ENCODE results near the gene PHF20. TPM values are rescaled to one million over a fixed set of nuclear protein-coding genes. Genes with fewer than 3 reads are reported as not detected.

Gene PHF20
- total RNA-seq, 2 donors from 2014 or later: 60.4 to 88.6 TPM

DNA sequence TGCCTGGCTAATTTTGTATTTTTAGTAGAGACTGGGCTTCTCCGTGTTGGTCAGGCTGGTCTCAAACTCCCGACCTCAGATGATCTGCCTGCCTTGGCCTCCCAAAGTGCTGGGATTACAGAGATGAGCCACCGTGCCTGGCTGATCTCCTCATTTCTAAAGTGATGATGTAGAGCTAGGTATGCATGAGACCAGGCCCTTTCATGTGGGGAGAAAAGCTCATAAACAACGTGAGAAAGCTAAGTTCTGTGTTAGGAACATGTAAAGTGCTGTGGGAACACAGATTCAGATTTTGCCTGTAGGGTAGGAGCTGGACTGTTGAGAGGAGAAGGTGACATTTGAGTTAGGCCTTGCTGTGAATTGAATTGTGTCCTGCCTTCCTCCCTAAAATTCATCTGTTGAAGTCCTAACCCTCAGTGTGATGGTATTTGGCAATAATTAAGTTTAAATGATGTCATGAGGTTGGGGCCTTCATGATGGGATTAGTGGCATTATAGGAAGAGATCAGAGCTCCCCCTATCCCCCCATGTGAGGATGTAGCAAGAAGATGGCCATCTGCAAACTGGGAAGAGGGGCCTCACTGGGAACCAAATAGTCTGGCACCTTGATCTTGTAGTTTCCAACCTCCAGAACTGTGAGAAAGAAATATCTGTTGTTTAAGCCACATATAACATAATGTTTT, 133.3 kb downstream of the PHF20 start:
- DNase-seq (ENCODE audit: low spot score) (no peak), ATAC-seq (no peak)

DNA sequence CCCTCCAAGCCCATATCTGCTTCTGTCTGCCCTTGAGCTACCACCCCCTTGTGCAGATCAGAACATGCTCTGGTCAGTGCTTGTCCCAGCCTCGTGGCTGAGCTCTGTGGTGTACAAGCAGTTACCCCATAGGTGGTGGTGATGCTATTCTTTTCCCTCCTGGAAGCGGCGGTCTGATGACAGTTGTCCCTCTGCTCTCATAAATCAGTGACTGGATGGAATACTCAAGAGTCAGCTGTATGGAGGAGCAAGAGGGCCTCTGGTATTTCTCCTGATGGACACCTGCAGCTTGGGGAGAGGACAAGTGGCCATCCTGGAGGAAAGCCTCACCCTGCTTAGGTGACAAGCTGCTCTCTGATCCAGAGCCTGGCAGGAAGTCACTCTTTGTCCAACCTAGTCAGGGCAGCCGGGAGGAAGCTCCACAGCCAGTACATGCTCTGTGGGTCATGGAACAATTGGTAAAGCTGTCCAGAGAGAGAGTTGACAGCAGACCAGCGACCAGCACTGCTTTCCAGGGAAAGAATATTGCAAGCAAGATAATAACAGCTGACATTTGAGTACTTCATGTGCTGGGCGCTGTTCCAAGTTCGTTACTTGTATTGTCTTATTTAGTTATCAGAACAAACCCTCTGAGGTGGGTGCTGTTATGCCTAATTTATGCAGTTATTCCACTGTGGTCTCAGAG, 135.3 kb downstream of the PHF20 start:
- Mint-ChIP-seq H3K27ac (no peak overlapping the region), H3K4me3 (no peak overlapping the region), H3K9me3 (no peaks in the 10 kb centered on the region), H3K27me3 (no peaks in the 10 kb centered on the region), H3K36me3 (peaks cover 4% of the 10 kb centered on the region), H3K4me1 (ENCODE audit: low read depth in 2 of 2) (peaks cover 25 to 26% of the 10 kb centered on the region in 2 donors)
- no peak for ATAC-seq
- no peak for DNase-seq (ENCODE audit: low spot score)

More for the DNA sequence above, 133.3 kb downstream of the PHF20 start:
- Mint-ChIP-seq H3K9me3 (no peaks in the 10 kb centered on the region), H3K36me3 (peaks cover 4% of the 10 kb centered on the region), H3K27ac (no peak overlapping the region), H3K4me3 (no peak overlapping the region), H3K27me3 (no peaks in the 10 kb centered on the region), H3K4me1 (ENCODE audit: low read depth in 2 of 2) (peaks cover 24 to 31% of the 10 kb centered on the region in 2 donors)

DNA sequence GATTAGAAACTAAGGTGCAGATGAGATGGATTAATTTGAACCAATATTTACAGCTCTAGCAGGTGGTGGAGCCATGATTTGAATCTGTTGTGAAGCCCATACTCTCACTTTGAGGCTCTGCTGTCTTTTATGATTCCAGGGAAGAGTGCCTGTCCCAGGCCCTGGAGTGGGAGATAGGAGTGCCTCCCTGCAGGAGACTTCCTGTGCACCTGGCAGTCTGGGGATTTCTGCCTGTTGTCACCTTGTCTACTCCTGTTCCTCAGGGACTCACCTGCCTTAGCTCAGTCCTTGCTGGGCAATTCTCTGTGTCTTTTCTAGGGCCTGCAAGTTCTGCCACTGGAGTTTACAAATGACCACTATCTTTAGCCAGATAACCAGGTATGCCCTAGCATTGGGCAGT, 136.2 kb downstream of the PHF20 start:
- ATAC-seq: no peak
- Mint-ChIP-seq H3K27me3 (no peaks in the 10 kb centered on the region), H3K27ac (no peak overlapping the region), H3K36me3 (peaks cover 7% of the 10 kb centered on the region), H3K4me3 (no peak overlapping the region), H3K9me3 (no peaks in the 10 kb centered on the region), H3K4me1 (ENCODE audit: low read depth in 2 of 2) (peaks cover 23 to 25% of the 10 kb centered on the region in 2 donors)
- no peak for DNase-seq (ENCODE audit: low spot score)

DNA sequence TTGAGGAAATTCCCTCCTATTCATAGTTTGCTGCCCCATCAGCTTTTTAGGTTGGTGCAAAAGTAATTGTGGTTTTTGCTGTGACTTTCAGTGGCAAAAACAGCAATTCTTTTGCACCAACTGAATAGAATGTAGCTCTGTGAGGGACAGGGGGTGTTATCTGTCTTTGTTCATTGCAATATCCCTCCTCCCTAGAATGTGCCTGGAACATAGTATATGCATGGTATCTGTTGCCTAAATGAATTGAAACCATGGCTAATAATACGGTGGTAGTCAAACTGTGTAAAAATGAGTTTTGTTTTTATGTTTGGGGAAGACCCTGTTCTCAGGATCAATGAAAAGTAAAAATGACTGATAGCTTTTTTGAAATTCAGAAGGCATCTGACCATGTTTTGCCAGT, 137.4 kb downstream of the PHF20 start:
- H3K27ac Mint-ChIP-seq: no peak overlapping the region
- peaks cover 8% of the 10 kb centered on the region for H3K36me3 Mint-ChIP-seq
- no peak for DNase-seq (ENCODE audit: low spot score)
- H3K27me3 Mint-ChIP-seq: no peaks in the 10 kb centered on the region
- peaks cover 23 to 25% of the 10 kb centered on the region in 2 donors for H3K4me1 Mint-ChIP-seq (ENCODE audit: low read depth in 2 of 2)
- H3K4me3 Mint-ChIP-seq: peak overlapping the region; percentile 3
- H3K9me3 Mint-ChIP-seq: no peaks in the 10 kb centered on the region
- peak in 1 of 2 donors; percentile 69 for ATAC-seq

DNA sequence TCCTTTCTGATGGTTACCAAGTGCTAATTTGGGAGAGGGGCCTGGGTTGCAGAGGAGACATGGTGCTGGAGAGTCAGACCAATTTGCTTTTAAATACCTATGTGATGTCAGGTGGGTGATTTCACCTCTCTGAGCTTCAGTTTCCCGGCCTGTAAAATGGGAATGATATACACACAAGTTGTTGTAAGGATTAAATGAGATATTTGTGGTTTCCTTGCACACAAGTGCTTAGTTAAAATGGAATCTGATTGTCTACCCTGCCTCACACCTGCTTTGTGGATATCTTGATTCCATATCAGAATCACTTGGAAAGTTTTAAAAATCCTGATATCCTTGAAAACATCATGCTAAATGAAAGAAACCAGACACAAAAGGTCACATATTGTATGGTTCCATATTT, 138.0 kb downstream of the PHF20 start:
- no peak overlapping the region for H3K27ac Mint-ChIP-seq
- ATAC-seq: no peak
- no peak for DNase-seq (ENCODE audit: low spot score)
- peaks cover 6% of the 10 kb centered on the region for H3K36me3 Mint-ChIP-seq
- no peaks in the 10 kb centered on the region for H3K9me3 Mint-ChIP-seq
- peak overlapping the region; percentile 3 for H3K4me3 Mint-ChIP-seq
- no peaks in the 10 kb centered on the region for H3K27me3 Mint-ChIP-seq
- H3K4me1 Mint-ChIP-seq (ENCODE audit: low read depth in 2 of 2): peaks cover 23 to 25% of the 10 kb centered on the region in 2 donors

DNA sequence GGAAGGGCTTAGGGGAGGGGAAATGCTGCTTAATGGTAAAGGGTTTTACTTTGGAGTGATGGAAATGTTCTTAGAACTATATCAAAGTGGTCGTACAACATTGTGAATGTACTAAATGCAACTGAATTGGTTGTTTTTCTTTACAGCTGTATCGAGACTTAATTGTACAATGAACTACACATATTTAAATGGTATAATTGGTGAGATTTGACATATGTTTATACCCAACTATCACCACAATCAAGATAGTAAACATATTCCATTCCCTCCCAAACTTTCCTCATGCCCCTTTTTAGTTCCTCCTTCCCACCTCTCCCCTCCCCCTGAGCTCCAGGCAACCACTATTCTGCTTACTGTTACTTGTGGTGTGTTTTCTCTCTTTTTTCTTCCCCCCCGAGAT, 138.4 kb downstream of the PHF20 start:
- no peak overlapping the region for H3K27ac Mint-ChIP-seq
- H3K9me3 Mint-ChIP-seq: no peaks in the 10 kb centered on the region
- H3K4me3 Mint-ChIP-seq: no peak overlapping the region
- peaks cover 4% of the 10 kb centered on the region for H3K36me3 Mint-ChIP-seq
- peaks cover 23 to 25% of the 10 kb centered on the region in 2 donors for H3K4me1 Mint-ChIP-seq (ENCODE audit: low read depth in 2 of 2)
- DNase-seq (ENCODE audit: low spot score): no peak
- H3K27me3 Mint-ChIP-seq: no peaks in the 10 kb centered on the region
- no peak for ATAC-seq

DNA sequence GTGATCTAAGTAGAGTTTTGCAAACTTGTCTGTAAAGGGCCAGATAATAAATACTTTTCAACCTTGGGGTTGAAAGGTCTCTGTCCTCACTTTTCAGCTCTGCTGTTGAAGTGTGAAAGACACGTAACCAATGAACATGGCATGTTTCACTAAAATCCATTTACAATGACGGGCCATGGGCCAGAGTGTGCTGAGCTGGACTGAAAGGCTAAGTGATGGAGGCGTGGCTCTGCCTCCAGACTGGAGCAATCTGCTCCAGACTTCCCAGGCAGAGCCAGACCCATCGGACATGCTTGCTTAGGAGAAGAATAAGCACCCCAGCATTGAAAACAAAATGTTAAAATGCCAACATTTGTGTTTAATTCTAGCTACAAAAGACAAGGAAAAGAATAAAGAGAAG, 141.1 kb downstream of the PHF20 start:
- no peaks in the 10 kb centered on the region for H3K9me3 Mint-ChIP-seq
- no peaks in the 10 kb centered on the region for H3K27me3 Mint-ChIP-seq
- peak overlapping the region in 1 of 2 donors; percentile 63 for H3K27ac Mint-ChIP-seq
- H3K4me3 Mint-ChIP-seq: no peak overlapping the region
- peaks cover 4% of the 10 kb centered on the region for H3K36me3 Mint-ChIP-seq
- ATAC-seq (no peak), DNase-seq (ENCODE audit: low spot score) (no peak)
- H3K4me1 Mint-ChIP-seq (ENCODE audit: low read depth in 2 of 2): peaks cover 15 to 21% of the 10 kb centered on the region in 2 donors

DNA sequence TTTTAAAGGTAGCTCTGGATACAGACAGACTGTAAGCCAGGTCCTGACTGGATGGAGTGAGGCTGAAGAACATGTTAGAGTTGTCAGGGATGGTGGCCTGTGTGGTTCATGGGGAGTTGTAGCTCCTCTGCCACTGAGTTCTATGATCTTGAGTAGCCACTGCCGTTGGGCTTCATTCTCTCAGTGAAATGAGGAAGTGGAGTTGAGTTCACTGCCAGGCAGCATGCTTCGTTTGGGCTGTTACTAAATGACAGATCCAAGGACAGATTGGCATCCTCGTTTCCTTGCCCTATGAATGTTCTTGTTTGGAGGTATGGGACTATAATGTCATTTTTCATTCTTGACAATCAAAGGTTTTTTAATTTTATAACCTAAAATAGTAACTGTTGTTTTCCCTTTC, 145.3 kb downstream of the PHF20 start:
- DNase-seq (ENCODE audit: low spot score) (no peak), ATAC-seq (no peak)
- H3K27ac Mint-ChIP-seq: no peak overlapping the region
- peaks cover 0 to 2% of the 10 kb centered on the region in 2 donors for H3K4me1 Mint-ChIP-seq (ENCODE audit: low read depth in 2 of 2)
- no peaks in the 10 kb centered on the region for H3K9me3 Mint-ChIP-seq
- H3K27me3 Mint-ChIP-seq: no peaks in the 10 kb centered on the region
- H3K4me3 Mint-ChIP-seq: no peak overlapping the region
- H3K36me3 Mint-ChIP-seq: peaks cover 4% of the 10 kb centered on the region

GRCh38 chr20:35918021-35918420, 146.2 kb downstream of the PHF20 start:
- H3K36me3 Mint-ChIP-seq: peaks cover 1% of the 10 kb centered on the region
- no peaks in the 10 kb centered on the region for H3K27me3 Mint-ChIP-seq
- no peak overlapping the region for H3K27ac Mint-ChIP-seq

GRCh38 chr20:35920523-35920922, 148.7 kb downstream of the PHF20 start:
- Mint-ChIP-seq H3K27ac (no peak overlapping the region), H3K9me3 (no peaks in the 10 kb centered on the region), H3K36me3 (no peaks in the 10 kb centered on the region), H3K4me1 (ENCODE audit: low read depth in 2 of 2) (peaks cover 0 to 2% of the 10 kb centered on the region in 2 donors), H3K4me3 (no peak overlapping the region), H3K27me3 (no peaks in the 10 kb centered on the region)
- DNase-seq (ENCODE audit: low spot score) (no peak), ATAC-seq (no peak)

More at GRCh38 chr20:35918021-35918420, 146.2 kb downstream of the PHF20 start:
- no peak overlapping the region for H3K4me3 Mint-ChIP-seq
- ATAC-seq (no peak), DNase-seq (ENCODE audit: low spot score) (no peak)
- peaks cover 0 to 2% of the 10 kb centered on the region in 2 donors for H3K4me1 Mint-ChIP-seq (ENCODE audit: low read depth in 2 of 2)
- H3K9me3 Mint-ChIP-seq: no peaks in the 10 kb centered on the region

DNA sequence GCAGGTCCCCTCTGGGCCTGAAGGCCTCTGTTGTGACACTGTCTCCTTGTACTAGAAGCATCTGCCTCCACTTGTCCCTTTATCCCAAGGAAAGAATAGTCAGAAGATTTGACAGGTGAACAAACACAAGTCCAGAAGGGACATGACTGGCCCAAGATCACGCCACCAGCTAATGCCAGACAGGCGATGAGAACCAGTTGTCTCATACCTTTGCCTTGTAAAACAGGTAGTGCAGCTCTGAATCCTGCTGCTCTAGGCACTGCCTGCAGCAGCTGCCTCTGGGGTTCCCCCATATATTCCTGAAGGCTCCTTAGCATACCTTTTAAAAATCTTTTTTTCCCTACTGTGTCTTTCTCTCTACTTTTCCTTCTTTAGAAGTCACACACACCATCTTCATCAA, 157.5 kb downstream of the PHF20 start:
- no peak for ATAC-seq
- no peak overlapping the region for H3K27ac Mint-ChIP-seq

GRCh38 chr20:35934050-35934449, 162.2 kb downstream of the PHF20 start:
- DNase-seq (ENCODE audit: low spot score) (no peak), ATAC-seq (no peak)
- Mint-ChIP-seq H3K27ac (no peak overlapping the region), H3K9me3 (no peaks in the 10 kb centered on the region), H3K4me3 (no peak overlapping the region), H3K4me1 (ENCODE audit: low read depth in 2 of 2) (peaks cover 10% of the 10 kb centered on the region in 2 donors), H3K27me3 (no peaks in the 10 kb centered on the region), H3K36me3 (peaks cover 20% of the 10 kb centered on the region)

More for the DNA sequence above, 157.5 kb downstream of the PHF20 start:
- H3K36me3 Mint-ChIP-seq: peaks cover 20% of the 10 kb centered on the region
- H3K4me1 Mint-ChIP-seq (ENCODE audit: low read depth in 2 of 2): peaks cover 6 to 10% of the 10 kb centered on the region in 2 donors
- H3K27me3 Mint-ChIP-seq: no peaks in the 10 kb centered on the region
- H3K9me3 Mint-ChIP-seq: no peaks in the 10 kb centered on the region
- DNase-seq (ENCODE audit: low spot score): no peak
- H3K4me3 Mint-ChIP-seq: no peak overlapping the region

- DNase-seq (ENCODE audit: low spot score): no peak
- peaks cover 5% of the 10 kb centered on the region for H3K36me3 Mint-ChIP-seq
- no peak for ATAC-seq
- H3K27ac Mint-ChIP-seq: no peak overlapping the region
- H3K4me3 Mint-ChIP-seq: no peak overlapping the region
- no peaks in the 10 kb centered on the region for H3K27me3 Mint-ChIP-seq
- H3K4me1 Mint-ChIP-seq (ENCODE audit: low read depth in 2 of 2): peaks cover 0 to 6% of the 10 kb centered on the region in 2 donors
- no peaks in the 10 kb centered on the region for H3K9me3 Mint-ChIP-seq
These were observed 167.4 kb downstream of the PHF20 start for GRCh38 chr20:35939264-35939663.

- no peak overlapping the region for H3K27ac Mint-ChIP-seq
- H3K4me3 Mint-ChIP-seq: no peak overlapping the region
- H3K27me3 Mint-ChIP-seq: no peaks in the 10 kb centered on the region
- DNase-seq (ENCODE audit: low spot score) (no peak), ATAC-seq (no peak)
- H3K36me3 Mint-ChIP-seq: peaks cover 5% of the 10 kb centered on the region
- H3K9me3 Mint-ChIP-seq: no peaks in the 10 kb centered on the region
- peaks cover 0 to 2% of the 10 kb centered on the region in 2 donors for H3K4me1 Mint-ChIP-seq (ENCODE audit: low read depth in 2 of 2)
These were observed 169.8 kb downstream of the PHF20 start for GRCh38 chr20:35941620-35942019.

All from natural killer cell treated with Interleukin-12 subunit alpha and Interleukin-12 subunit beta and Interleukin-15 and Interleukin-18, amount 100 ng/mL, for 72 hours (primary cell).